Endothelial cell of umbilical vein (primary cell): ENCODE measurements around the gene CITED2. TPM values are rescaled to one million over a fixed set of nuclear protein-coding genes. Genes with fewer than 3 reads are reported as not detected.

Experiments
- BruUV-seq: library from RNA; stranded (reverse); fragments of 400-500 nt; replicated peaks from 2 replicates; lab custom pipeline; 2021; lab: Mats Ljungman, UMichigan
- CTCF ChIA-PET: fragments of 300-600, 350-600 bp; sonication (Branson Sonifier 250); formaldehyde crosslinking; loops from one replicate; lab custom pipeline; 2021; ENCODE audit warnings: antibody characterized with exemption, inconsistent platforms; lab: Charles Lee
- POLR2A ChIA-PET: fragments of 300-600, 350-600 bp; sonication (Branson Sonifier 250); formaldehyde crosslinking; loops from one replicate; lab custom pipeline; 2021; ENCODE audit warnings: antibody characterized with exemption, inconsistent platforms; lab: Charles Lee
- DNase-seq: peaks from one replicate; pipeline ENCODE4 v3.0.0-alpha.2; 2011; ENCODE audit warnings: low read depth, low spot score
- FAIRE-seq: peaks from 2 replicates; lab custom pipeline; 2011; peaks lifted over from hg19 to GRCh38; lab: Jason Lieb, UNC
- H2AFZ ChIP-seq: 2 replicates; pipeline ENCODE4 v1.6.0; 2012; ENCODE audit warnings: low read depth, low read length, control low read depth, inconsistent platforms
- H3K27ac ChIP-seq: 2 replicates; pipeline ENCODE4 v1.5.1; 2011; ENCODE audit warnings: low read depth, mild to moderate bottlenecking, control low read depth, low read length, moderate library complexity; ENCODE audit not compliant: insufficient read depth
- H3K27me3 ChIP-seq, 2 experiments: 2 replicates each; pipeline versions ENCODE4 v1.6.0 to v1.6.1; 2011; ENCODE audit warnings: low read length in 2 of 2, mixed read lengths in 1 of 2; ENCODE audit not compliant: control insufficient read depth in 2 of 2, insufficient read depth in 2 of 2
- H3K36me3 ChIP-seq, 2 experiments: 2 replicates in 1 of 2; 3 replicates in 1 of 2; pipeline ENCODE4 v1.5.1; 2011; ENCODE audit warnings: low read length in 2 of 2, mild to moderate bottlenecking in 1 of 2, moderate library complexity in 1 of 2; ENCODE audit not compliant: control insufficient read depth in 2 of 2, insufficient read depth in 2 of 2; ENCODE audit errors: extremely low read depth in 1 of 2
- H3K4me1 ChIP-seq: 3 replicates; pipeline ENCODE4 v1.5.1; 2011; ENCODE audit warnings: mild to moderate bottlenecking, low read length; ENCODE audit not compliant: control insufficient read depth, insufficient read depth; ENCODE audit errors: extremely low read depth
- H3K4me2 ChIP-seq: 2 replicates; pipeline ENCODE4 v1.6.1; 2011; ENCODE audit warnings: low read length, control low read depth, mixed read lengths; ENCODE audit not compliant: insufficient read depth
- H3K4me3 ChIP-seq, 3 experiments: fragments of 200-600 bp in 1 of 3; sonication (generic), shearing (Covaris generic) in 1 of 3; replicated peaks in 1 of 3; 2 replicates each; pipeline ENCODE4 v1.5.1; 2011 to 2016; ENCODE audit warnings: control low read depth in 3 of 3, low read length in 3 of 3, mild to moderate bottlenecking in 2 of 3, inconsistent platforms in 1 of 3, low read depth in 1 of 3, moderate library complexity in 1 of 3; ENCODE audit not compliant: insufficient read depth in 1 of 3
- H3K79me2 ChIP-seq: 2 replicates; pipeline ENCODE4 v1.6.0; 2012; ENCODE audit warnings: low read length, inconsistent platforms; ENCODE audit not compliant: control insufficient read depth, insufficient read depth
- H3K9ac ChIP-seq: replicated peaks from 2 replicates; pipeline ENCODE3; 2011; ENCODE audit warnings: low read length, control low read depth; ENCODE audit not compliant: insufficient read depth; ENCODE audit errors: extremely low read depth
- H3K9me1 ChIP-seq: replicated peaks from 3 replicates; pipeline ENCODE4 v1.6.0; 2011; ENCODE audit warnings: mild to moderate bottlenecking, low read length; ENCODE audit not compliant: control insufficient read depth, insufficient read depth; ENCODE audit errors: extremely low read depth
- H3K9me3 ChIP-seq: replicated peaks from 2 replicates; pipeline ENCODE4 v1.5.1; 2012; ENCODE audit warnings: low read length, inconsistent platforms; ENCODE audit not compliant: control insufficient read depth, insufficient read depth
- H4K20me1 ChIP-seq: replicated peaks from 2 replicates; pipeline ENCODE3; 2011; ENCODE audit warnings: mild to moderate bottlenecking, low read length; ENCODE audit not compliant: control insufficient read depth, insufficient read depth; ENCODE audit errors: extremely low read depth
- CTCF ChIP-seq, 2 donors: IDR thresholded peaks; 1 replicate in 1 of 2; 2 replicates in 1 of 2; pipeline ENCODE4 v1.5.1; 2011; ENCODE audit warnings: low read length in 2 of 2, mild to moderate bottlenecking in 2 of 2, moderate library complexity in 2 of 2, control low read depth in 1 of 2, inconsistent platforms in 1 of 2, low read depth in 1 of 2; ENCODE audit not compliant: insufficient read depth in 1 of 2; ENCODE audit errors: extremely low read depth in 1 of 2
- EZH2 ChIP-seq: IDR thresholded peaks from 2 replicates; pipeline ENCODE4 v1.6.1; 2012; ENCODE audit warnings: borderline replicate concordance, low read depth, mild to moderate bottlenecking, moderate library complexity, low read length, inconsistent platforms; ENCODE audit not compliant: severe bottlenecking
- FOS ChIP-seq: IDR thresholded peaks from 2 replicates; pipeline ENCODE4 v1.6.1; 2011; ENCODE audit warnings: mild to moderate bottlenecking, low read length, moderate library complexity, borderline replicate concordance; ENCODE audit not compliant: insufficient read depth
- GATA2 ChIP-seq: IDR thresholded peaks from 2 replicates; pipeline ENCODE4 v1.7.0; 2011; ENCODE audit warnings: low read depth, mild to moderate bottlenecking, moderate library complexity, mixed read lengths, low read length; ENCODE audit not compliant: insufficient read length, insufficient read depth
- JUN ChIP-seq: IDR thresholded peaks from 2 replicates; pipeline ENCODE4 v1.6.1; 2011; ENCODE audit warnings: borderline replicate concordance, low read depth; ENCODE audit not compliant: insufficient read length, insufficient read depth
- MAX ChIP-seq: IDR thresholded peaks from 2 replicates; pipeline ENCODE4 v1.6.1; 2011; ENCODE audit not compliant: insufficient read depth, insufficient read length
- MYC ChIP-seq: IDR thresholded peaks from one replicate; pipeline ENCODE4 v1.6.1; 2011; ENCODE audit warnings: mild to moderate bottlenecking, low read depth, low read length
- POLR2A ChIP-seq: IDR thresholded peaks from 2 replicates; pipeline ENCODE4 v1.6.1; 2012; ENCODE audit warnings: low read depth, mild to moderate bottlenecking, control low read depth, low read length
- POLR2AphosphoS5 ChIP-seq: IDR thresholded peaks from 2 replicates; pipeline ENCODE4 v1.6.1; 2012; ENCODE audit warnings: low read depth, mild to moderate bottlenecking, control low read depth, low read length, moderate library complexity; ENCODE audit not compliant: insufficient read depth
- dilution Hi-C: fragments of 300-500 bp; cut with MboI; formaldehyde crosslinking; loops from one replicate; pipeline ENCODE4 v1.15.0; 2019; ENCODE audit warnings: low sequenced_read_pairs; ENCODE audit not compliant: extremely low pct_ligation_motif_present
- intact Hi-C: fragments of 100-400 bp; cut with micrococcal nuclease; formaldehyde crosslinking; loops from one replicate; pipeline ENCODE4 v1.10.0; 2022
- polyA plus RNA-seq, 4 experiments: library from polyadenylated mRNA; depleted of rRNA in 3 of 4; stranded (reverse) in 3 of 4; unstranded in 1 of 4; fragments of >200 nt; gene quantifications; 2 replicates each; pipeline versions ENCODE4 v1.2.1 to v1.2.3, GENCODE V29; 2011 to 2012; ENCODE audit warnings: missing spikeins in 1 of 4
- total RNA-seq: library from RNA; stranded (reverse); gene quantifications from 2 replicates; pipeline ENCODE4 v1.2.3, GENCODE V29; 2021

CITED2 gene
- total and polyA plus RNA-seq, 2 donors (not counting 3 experiments of a cell fraction or from before 2014, with no cell fraction given), result 81.1 to 85.7 TPM

GRCh38 chr6:139370999-139371345 lies 3.5 kb downstream of the CITED2 start:
- ChIA-PET CTCF (interaction anchor here (1.3 to 2.4 kb wide), 7 partner anchors 152 to 1070 kb away, joined by 4 to 26 read pairs (median 9); no protein-coding TSS in a partner anchor), POLR2A (interaction anchor here (0.7 to 2.1 kb wide), 4 partner anchors 217 to 393 kb away, joined by 3 to 13 read pairs (median 4); no protein-coding TSS in a partner anchor)
- Histone ChIP-seq H3K79me2 (peaks cover 33% of the 10 kb centered on the region), H3K4me2 (peak overlapping the region; percentile 92), H3K27me3 (no peaks in the 10 kb centered on the region), H3K27ac (no peak overlapping the region), H4K20me1 (no peaks in the 10 kb centered on the region), H3K4me1 (peaks cover 44% of the 10 kb centered on the region), H3K9me3 (no peaks in the 10 kb centered on the region), H3K36me3 (no peaks in the 10 kb centered on the region), H3K4me3 (peak overlapping the region in 1 of 3 experiments; percentile 97), H3K9ac (peak overlapping the region; percentile 95), H2AFZ (no peak overlapping the region), H3K9me1 (no peaks in the 10 kb centered on the region)
- FAIRE-seq, result no peak
- BruUV-seq, result no TSS peak
- intact Hi-C loops (loop anchor here (1.0 to 10.0 kb wide), 7 partner anchors 556 to 1954 kb away; no protein-coding TSS in a partner anchor), dilution Hi-C loops (no loop called here)
- TF ChIP-seq POLR2A (no peak), EZH2 (no peak), GATA2 (no peak), FOS (no peak), MYC (no peak), POLR2AphosphoS5 (no peak), CTCF (IDR thresholded peaks at IDR 0.05; ENCODE audit: extremely low read depth in 1 of 2, insufficient read depth in 1 of 2, low read depth in 1 of 2, low read length in 2 of 2) (no peak), MAX (no peak), JUN (no peak)
- no peak for DNase-seq
